GM23338 (cell line): ENCODE measurements around the gene ASIC5. TPM values are rescaled to one million over a fixed set of nuclear protein-coding genes. Genes with fewer than 3 reads are reported as not detected.

ENCODE experiments used
- ATAC-seq: fragments of 200-7000 bp; cut with Tn5 transposase; 3 replicates; pipeline ENCODE4 v1.9.1; 2020
- DNase-seq: peaks from one replicate; pipeline ENCODE4 v3.0.0-alpha.2; 2015; ENCODE audit warnings: low spot score
- H2AFZ ChIP-seq: fragments of 200-600 bp; sonication (generic); 2 replicates; pipeline ENCODE4 v1.8.0; 2016; ENCODE audit warnings: antibody characterized with exemption, mild to moderate bottlenecking, moderate library complexity
- H3F3A ChIP-seq: fragments of 200-600 bp; sonication (generic); replicated peaks from 2 replicates; pipeline ENCODE4 v1.8.0; 2017; ENCODE audit warnings: antibody characterized with exemption, mixed run types, low read depth
- H3K27ac ChIP-seq: fragments of 200-600 bp; sonication (generic); 2 replicates; pipeline ENCODE4 v1.6.1; 2016; ENCODE audit warnings: low read depth
- H3K27me3 ChIP-seq: fragments of 200-600 bp; sonication (generic); 2 replicates; pipeline ENCODE4 v1.8.0; 2016; ENCODE audit warnings: mild to moderate bottlenecking, mixed run types, moderate library complexity; ENCODE audit not compliant: insufficient read depth
- H3K36me3 ChIP-seq: fragments of 200-600 bp; sonication (generic); 2 replicates; pipeline ENCODE4 v1.8.0; 2016; ENCODE audit warnings: mild to moderate bottlenecking; ENCODE audit not compliant: insufficient read depth
- H3K4me1 ChIP-seq: fragments of 200-600 bp; sonication (generic); 2 replicates; pipeline ENCODE4 v1.8.0; 2016; ENCODE audit warnings: mild to moderate bottlenecking, moderate library complexity; ENCODE audit not compliant: insufficient read depth
- H3K4me2 ChIP-seq: fragments of 200-600 bp; sonication (generic); 2 replicates; pipeline ENCODE4 v1.7.1; 2017; ENCODE audit warnings: mixed run types
- H3K4me3 ChIP-seq: fragments of 200-600 bp; sonication (generic); 2 replicates; pipeline ENCODE4 v1.6.1; 2016; ENCODE audit warnings: mixed run types
- H3K79me2 ChIP-seq: fragments of 200-600 bp; sonication (generic); replicated peaks from 2 replicates; pipeline ENCODE4 v1.8.0; 2017; ENCODE audit warnings: mild to moderate bottlenecking; ENCODE audit not compliant: insufficient read depth
- H3K9me2 ChIP-seq: fragments of 200-600 bp; sonication (generic); 2 replicates; pipeline ENCODE4 v1.8.0; 2017; ENCODE audit not compliant: insufficient read depth
- H4K20me1 ChIP-seq: fragments of 200-600 bp; sonication (generic); replicated peaks from 2 replicates; pipeline ENCODE4 v1.8.0; 2017; ENCODE audit warnings: mild to moderate bottlenecking; ENCODE audit not compliant: insufficient read depth
- H3K27ac Mint-ChIP-seq: 2 replicates; pipeline ENCODE4 v1.8.0; 2020; ENCODE audit warnings: inconsistent platforms, mild to moderate bottlenecking, moderate library complexity, mixed read lengths
- H3K27me3 Mint-ChIP-seq: 3 replicates; pipeline ENCODE4 v1.8.0; 2022; ENCODE audit warnings: low read depth, mild to moderate bottlenecking, moderate library complexity, mixed read lengths, inconsistent platforms; ENCODE audit not compliant: insufficient read depth, poor library complexity
- H3K36me3 Mint-ChIP-seq: 3 replicates; pipeline ENCODE4 v1.8.0; 2021; ENCODE audit warnings: low read depth, mild to moderate bottlenecking, inconsistent platforms, moderate library complexity, mixed read lengths
- H3K4me1 Mint-ChIP-seq: 3 replicates; pipeline ENCODE4 v1.8.0; 2020; ENCODE audit warnings: mild to moderate bottlenecking, inconsistent platforms, mixed read lengths
- H3K4me3 Mint-ChIP-seq: 3 replicates; pipeline ENCODE4 v1.8.0; 2021; ENCODE audit warnings: moderate library complexity, mild to moderate bottlenecking, inconsistent platforms, mixed read lengths
- H3K9me3 Mint-ChIP-seq: 3 replicates; pipeline ENCODE4 v1.8.0; 2020; ENCODE audit warnings: moderate library complexity, mild to moderate bottlenecking, inconsistent platforms, mixed read lengths
- CREB1 ChIP-seq: fragments of 250-450 bp; sonication (Bioruptor Pico); IDR thresholded peaks from 2 replicates; pipeline ENCODE4 v1.5.0; 2020; ENCODE audit warnings: low read depth, mild to moderate bottlenecking, moderate library complexity
- CTCF ChIP-seq, 2 experiments: fragments of 200-600 bp in 1 of 2; sonication (generic) in 1 of 2; conservative IDR thresholded peaks; 2 replicates each; pipeline versions ENCODE4 v1.5.1 to v1.6.1; 2016 to 2017; ENCODE audit warnings: antibody characterized with exemption in 2 of 2, low read depth in 2 of 2, mild to moderate bottlenecking in 2 of 2, moderate library complexity in 1 of 2
- EZH2 ChIP-seq: fragments of 200-600 bp; sonication (generic); IDR thresholded peaks from one replicate; pipeline ENCODE4 v1.8.0; 2017; ENCODE audit warnings: antibody characterized with exemption, mild to moderate bottlenecking, low read depth; ENCODE audit not compliant: unreplicated experiment
- EZH2phosphoT487 ChIP-seq: fragments of 200-600 bp; sonication (generic); IDR thresholded peaks from one replicate; pipeline ENCODE4 v1.8.1; 2018; ENCODE audit warnings: antibody characterized with exemption; ENCODE audit not compliant: unreplicated experiment
- JUNB ChIP-seq: IDR thresholded peaks from one replicate; pipeline ENCODE4 v1.6.1; 2016; ENCODE audit warnings: antibody characterized with exemption; ENCODE audit not compliant: unreplicated experiment
- NANOG ChIP-seq: IDR thresholded peaks from 2 replicates; pipeline ENCODE4 v1.6.1; 2016; ENCODE audit warnings: antibody characterized with exemption, borderline replicate concordance
- POLR2AphosphoS5 ChIP-seq: IDR thresholded peaks from 2 replicates; pipeline ENCODE4 v1.6.1; 2016; ENCODE audit warnings: antibody characterized with exemption, low read depth
- REST ChIP-seq: IDR thresholded peaks from one replicate; pipeline ENCODE4 v1.6.1; 2018; ENCODE audit warnings: antibody characterized with exemption; ENCODE audit not compliant: unreplicated experiment
- STAT1 ChIP-seq: IDR thresholded peaks from one replicate; pipeline ENCODE4 v1.6.1; 2016; ENCODE audit warnings: antibody characterized with exemption; ENCODE audit not compliant: unreplicated experiment
- ZNF114 ChIP-seq: fragments of 250-450 bp; sonication (Bioruptor Pico); IDR thresholded peaks from 2 replicates; pipeline ENCODE4 v1.5.0; 2020; ENCODE audit warnings: mild to moderate bottlenecking, moderate library complexity
- ZNF331 ChIP-seq: fragments of 250-450 bp; sonication (Bioruptor Pico); IDR thresholded peaks from 2 replicates; pipeline ENCODE4 v1.5.0; 2020; ENCODE audit warnings: low read depth, mild to moderate bottlenecking, moderate library complexity
- ZNF462 ChIP-seq: fragments of 250-450 bp; sonication (Bioruptor Pico); IDR thresholded peaks from 2 replicates; pipeline ENCODE4 v1.5.0; 2020; ENCODE audit warnings: mild to moderate bottlenecking, moderate library complexity
- polyA plus RNA-seq: library from polyadenylated mRNA; unstranded; fragments of >200 nt; fragmentation: Nextera tagmentation; extraction: Ambion mirVana; gene quantifications from 2 replicates; pipeline ENCODE4 v1.2.1, GENCODE V29; 2016
- total RNA-seq: library from RNA; depleted of rRNA; stranded (reverse); fragments of >200 nt; shearing (Covaris generic); gene quantifications from 2 replicates; pipeline ENCODE4 v1.2.3, GENCODE V29; 2014
- TF ChIP-seq, protein P1 (sequence below): IDR thresholded peaks from 2 replicates; pipeline ENCODE4 v1.6.1; 2016; ENCODE audit warnings: antibody characterized with exemption

Gene ASIC5
- total and polyA plus RNA-seq, 2 experiments from 2014 or later = not detected

DNA sequence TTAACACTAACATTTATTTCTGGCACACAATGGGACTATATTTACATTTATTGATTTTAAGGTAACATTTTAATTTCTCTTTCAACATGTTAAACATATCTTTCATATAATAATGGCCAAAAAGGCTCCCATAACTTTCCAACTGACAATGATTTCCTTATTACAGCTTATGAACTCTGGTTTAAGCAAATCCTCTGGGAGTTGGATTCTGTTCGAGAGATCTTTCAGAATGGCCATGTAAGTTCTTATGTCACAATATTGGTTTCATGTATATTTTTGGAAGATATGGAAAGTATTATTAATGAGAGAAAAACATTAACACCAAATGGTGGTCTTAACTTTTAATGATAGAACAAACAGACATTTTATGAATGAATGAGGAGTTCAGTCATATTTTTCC, 41.5 kb upstream of the ASIC5 start:
- no peak overlapping the region for H3K27ac Mint-ChIP-seq
- Histone ChIP-seq H3K9me2 (no peaks in the 10 kb centered on the region), H3K79me2 (no peaks in the 10 kb centered on the region), H3K27ac (no peak overlapping the region), H3K4me1 (peaks cover 7% of the 10 kb centered on the region), H3F3A (no peaks in the 10 kb centered on the region), H4K20me1 (no peaks in the 10 kb centered on the region), H3K27me3 (no peaks in the 10 kb centered on the region), H3K36me3 (no peaks in the 10 kb centered on the region), H2AFZ (no peak overlapping the region), H3K4me2 (no peak overlapping the region), H3K4me3 (no peak overlapping the region)
- no peak for ATAC-seq
- peaks cover 13% of the 10 kb centered on the region; the same call in 2 of the 3 replicates for H3K4me1 Mint-ChIP-seq
- H3K27me3 Mint-ChIP-seq = no peaks in the 10 kb centered on the region
- DNase-seq = no peak
- H3K9me3 Mint-ChIP-seq = no peaks in the 10 kb centered on the region
- no peak overlapping the region for H3K4me3 Mint-ChIP-seq
- no peaks in the 10 kb centered on the region for H3K36me3 Mint-ChIP-seq
- no peak for TF ChIP-seq JUNB
- TF ChIP-seq POLR2AphosphoS5 = no peak
- no peak for TF ChIP-seq REST
- TF ChIP-seq ZNF331 = no peak
- no peak for TF ChIP-seq CREB1 (CRISPR knock-in tag)
- TF ChIP-seq EZH2 = no peak
- no peak for TF ChIP-seq NANOG
- TF ChIP-seq EZH2phosphoT487 = no peak
- TF ChIP-seq, protein P1, sequence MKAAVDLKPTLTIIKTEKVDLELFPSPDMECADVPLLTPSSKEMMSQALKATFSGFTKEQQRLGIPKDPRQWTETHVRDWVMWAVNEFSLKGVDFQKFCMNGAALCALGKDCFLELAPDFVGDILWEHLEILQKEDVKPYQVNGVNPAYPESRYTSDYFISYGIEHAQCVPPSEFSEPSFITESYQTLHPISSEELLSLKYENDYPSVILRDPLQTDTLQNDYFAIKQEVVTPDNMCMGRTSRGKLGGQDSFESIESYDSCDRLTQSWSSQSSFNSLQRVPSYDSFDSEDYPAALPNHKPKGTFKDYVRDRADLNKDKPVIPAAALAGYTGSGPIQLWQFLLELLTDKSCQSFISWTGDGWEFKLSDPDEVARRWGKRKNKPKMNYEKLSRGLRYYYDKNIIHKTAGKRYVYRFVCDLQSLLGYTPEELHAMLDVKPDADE = no peak
- no peak for TF ChIP-seq ZNF462 (CRISPR knock-in tag)
- no peak for TF ChIP-seq CTCF (conservative IDR thresholded peaks at IDR 0.05; ENCODE audit: low read depth in 2 of 2)
- no peak for TF ChIP-seq ZNF114 (CRISPR knock-in tag)
- TF ChIP-seq STAT1 = no peak
